NOMO-1 treated with DMSO at 0.1 percent for 48 hours (cell line): ENCODE data around the gene WASL.

ENCODE experiments used
- DNase-seq: peaks from one replicate; lab custom pipeline; 2025; ENCODE audit not compliant: unreplicated experiment; lab: John Stamatoyannopoulos, UW

WASL gene

DNA sequence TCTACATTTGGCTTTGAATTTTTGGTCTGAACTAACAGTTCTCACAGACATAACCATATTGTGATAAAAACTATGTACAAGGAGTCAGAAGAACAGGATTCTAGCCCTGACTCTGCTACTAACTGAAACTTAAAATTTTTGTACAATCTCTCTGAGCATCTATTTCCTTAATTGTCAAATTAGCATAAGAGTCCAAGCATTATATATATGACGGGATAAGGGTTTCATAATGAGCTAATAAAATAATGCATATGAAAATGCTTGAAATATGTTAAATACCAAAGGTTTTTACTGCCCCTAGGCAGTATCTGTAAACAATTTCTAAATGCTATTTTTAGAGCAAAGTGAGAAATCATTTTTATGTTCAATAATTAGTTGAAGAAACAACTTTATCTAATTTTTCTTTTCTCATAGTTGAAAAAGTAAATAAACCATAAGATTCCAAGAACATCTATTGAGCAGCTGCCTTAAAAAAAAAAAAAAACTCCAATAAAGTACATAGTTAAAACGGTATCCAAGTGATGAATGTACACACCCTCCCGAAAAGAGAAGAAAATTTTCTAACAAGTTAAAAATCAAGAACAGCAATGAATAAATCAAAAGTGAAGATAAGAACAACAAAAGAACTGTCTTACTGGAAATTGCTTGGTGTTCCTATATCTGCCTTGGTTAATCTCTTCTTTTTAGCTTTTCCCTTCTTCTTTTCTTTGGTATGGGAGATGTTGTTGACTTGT, 52.7 kb downstream of the WASL start:
- DNase-seq: no peak

DNA sequence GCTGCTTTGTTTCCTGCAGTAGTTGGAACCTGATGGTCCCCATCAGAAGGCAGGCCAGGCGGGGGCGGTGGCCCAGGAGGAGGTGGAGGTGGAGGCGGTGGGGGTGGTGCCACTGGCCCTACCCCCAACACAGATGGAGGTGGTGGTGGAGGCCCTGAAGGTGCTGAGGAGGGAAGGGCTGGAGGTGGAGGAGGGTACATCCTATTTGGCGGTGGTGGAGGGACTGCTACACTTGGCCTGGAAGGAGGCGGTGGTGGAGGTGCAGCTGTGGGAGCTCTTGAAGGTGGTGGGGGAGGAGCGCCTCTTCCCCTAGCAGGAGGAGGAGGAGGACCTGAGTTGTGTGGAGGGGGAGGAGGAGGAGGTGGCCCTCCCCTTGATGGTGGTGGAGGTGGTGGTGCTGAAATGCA, 56.3 kb downstream of the WASL start:
- no peak for DNase-seq

DNA sequence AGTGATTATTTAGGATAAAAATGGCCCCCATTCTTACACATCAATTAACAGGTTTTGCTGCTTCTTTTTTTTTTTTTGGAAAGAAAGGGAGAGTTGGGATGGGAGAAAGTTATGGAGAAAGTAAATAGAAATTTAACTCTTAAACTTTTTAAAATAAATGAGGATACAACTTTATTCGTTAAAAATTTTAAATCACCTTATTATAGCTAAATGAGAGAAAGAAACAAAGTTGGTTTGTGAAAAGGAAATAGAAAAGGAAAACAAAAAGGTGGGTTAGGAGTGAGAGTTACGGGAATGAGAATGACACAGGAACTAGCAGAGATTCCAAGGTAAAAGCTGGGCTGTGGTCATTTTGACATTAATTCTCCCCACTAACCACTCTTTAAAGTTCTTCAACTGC, 58.3 kb downstream of the WASL start:
- DNase-seq: no peak

DNA sequence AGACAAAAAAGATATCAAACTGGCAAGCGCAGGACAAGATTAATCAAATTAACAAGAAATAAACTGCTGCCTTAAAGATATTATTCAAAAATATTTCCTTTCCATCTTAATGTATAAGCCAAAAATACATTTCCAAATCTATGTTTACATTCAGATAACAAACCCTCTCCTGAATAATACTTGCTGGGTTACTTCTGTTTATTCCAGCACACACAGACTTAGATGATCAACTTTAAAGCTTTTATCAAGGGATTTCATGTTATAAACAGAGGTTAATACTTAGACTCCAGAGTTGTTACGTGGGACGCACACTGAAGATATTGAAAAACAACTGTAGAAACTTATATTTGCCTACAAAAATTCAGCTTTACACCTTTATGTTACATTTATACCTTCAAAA, 59.6 kb downstream of the WASL start:
- no peak for DNase-seq

DNA sequence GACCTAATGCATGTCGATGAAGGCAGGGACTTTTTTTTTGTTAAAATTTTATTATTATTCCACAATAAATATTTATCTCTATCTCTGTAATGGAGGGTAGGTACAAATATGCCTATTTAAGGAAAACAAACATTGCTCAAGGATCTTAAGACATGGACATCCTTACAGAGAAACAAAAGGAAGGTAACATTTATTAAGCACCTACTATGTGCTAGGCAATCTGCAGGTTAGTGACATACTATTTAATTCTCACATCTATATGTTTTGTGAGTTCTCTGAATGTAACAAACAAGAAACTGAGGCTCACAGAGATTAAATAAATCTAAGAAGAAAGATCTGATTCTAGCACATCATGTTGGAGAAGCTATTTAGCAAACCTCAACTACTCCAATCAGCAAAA, 61.1 kb downstream of the WASL start:
- no peak for DNase-seq

DNA sequence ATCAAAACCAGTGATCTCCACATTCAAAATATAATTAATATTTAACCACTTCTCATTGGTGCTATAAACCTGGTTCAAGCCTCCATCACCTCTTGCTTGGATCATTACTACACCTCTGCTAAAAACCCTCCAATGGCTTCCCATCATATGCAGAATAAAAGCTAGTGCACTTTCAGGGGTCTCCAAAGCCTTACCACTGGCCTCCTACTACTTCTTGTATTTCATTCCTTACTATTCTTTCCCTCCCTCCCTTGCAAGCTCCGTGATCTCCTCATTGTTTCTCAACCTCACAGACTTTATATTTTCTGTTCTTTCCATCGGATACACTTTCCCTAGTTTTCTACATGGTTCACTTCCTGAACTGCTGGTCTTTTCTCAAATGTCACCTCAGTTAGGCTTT, 61.6 kb downstream of the WASL start:
- DNase-seq: no peak

DNA sequence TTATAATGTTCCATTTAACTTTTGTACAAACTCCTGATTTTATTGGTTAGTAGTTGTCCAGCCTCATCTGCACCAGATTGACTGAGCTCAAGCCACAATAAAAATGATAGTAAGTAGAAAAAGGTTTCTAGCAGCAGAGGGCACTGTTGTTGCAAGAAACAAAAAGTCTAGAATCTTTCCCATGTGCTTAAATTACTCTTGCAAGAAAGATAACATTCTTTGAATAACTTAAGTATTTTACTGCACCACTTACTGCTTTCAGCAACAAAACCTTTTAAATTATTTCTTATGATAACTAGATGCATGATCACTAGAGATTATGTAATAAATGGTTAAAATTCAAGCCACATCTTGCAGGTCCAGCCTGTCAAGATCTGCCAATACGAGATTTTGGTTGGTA, 66.1 kb downstream of the WASL start:
- peak; percentile 8 for DNase-seq

DNA sequence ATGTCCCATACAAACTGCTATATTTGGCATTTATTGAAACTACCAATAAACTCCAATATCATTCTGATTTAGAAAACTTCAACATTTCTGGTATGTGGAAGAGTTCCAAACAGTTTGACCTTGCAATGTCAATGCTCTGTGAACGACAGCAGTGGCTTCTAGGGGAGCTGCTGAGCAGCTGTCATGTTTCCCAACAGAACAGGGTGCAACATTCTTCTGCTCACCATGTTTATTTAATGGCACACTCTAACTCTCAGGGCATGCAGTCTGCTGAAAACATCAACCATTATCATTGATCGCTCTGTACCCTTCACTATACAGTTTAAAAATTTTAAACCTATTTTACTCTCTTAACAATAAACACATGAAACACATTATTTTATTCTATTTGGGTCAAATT, 67.2 kb downstream of the WASL start:
- no peak for DNase-seq

DNA sequence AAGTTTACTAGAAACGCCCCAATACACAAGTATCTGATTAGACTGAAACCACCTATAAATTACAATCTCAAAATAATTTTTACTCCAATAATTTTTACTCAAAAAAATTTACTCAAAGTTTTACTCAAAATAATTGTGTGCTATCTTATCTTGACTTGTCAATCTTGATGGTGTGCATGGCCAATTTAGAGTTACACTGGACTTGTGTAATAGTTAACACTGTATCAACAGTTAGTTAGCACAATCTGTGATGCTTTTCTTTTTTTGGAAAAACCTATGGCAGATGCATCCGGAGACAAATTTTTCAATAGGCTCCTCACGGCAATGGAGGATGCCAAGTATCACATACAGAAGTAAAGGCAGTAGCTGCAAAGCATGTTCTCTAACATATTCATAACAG, 68.2 kb downstream of the WASL start:
- DNase-seq: no peak

DNA sequence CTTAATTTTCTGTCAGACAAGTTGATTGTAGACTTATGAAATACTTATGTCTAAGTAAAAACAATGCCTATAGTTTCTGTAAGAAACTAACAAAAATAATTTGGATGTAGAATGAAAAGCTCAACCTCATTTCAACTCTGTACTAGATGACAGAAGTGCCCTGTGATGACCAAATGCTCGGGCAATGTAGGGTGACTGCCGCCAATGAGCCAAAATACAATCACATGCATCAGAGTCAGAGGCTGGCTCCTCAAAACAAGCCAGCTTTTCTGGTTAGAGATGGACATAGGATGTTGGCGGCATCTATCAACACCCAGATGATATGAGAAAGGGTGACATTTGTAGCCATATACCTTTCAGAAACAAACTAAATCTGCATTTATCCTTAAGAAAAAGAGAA, 69.2 kb downstream of the WASL start:
- no peak for DNase-seq

DNA sequence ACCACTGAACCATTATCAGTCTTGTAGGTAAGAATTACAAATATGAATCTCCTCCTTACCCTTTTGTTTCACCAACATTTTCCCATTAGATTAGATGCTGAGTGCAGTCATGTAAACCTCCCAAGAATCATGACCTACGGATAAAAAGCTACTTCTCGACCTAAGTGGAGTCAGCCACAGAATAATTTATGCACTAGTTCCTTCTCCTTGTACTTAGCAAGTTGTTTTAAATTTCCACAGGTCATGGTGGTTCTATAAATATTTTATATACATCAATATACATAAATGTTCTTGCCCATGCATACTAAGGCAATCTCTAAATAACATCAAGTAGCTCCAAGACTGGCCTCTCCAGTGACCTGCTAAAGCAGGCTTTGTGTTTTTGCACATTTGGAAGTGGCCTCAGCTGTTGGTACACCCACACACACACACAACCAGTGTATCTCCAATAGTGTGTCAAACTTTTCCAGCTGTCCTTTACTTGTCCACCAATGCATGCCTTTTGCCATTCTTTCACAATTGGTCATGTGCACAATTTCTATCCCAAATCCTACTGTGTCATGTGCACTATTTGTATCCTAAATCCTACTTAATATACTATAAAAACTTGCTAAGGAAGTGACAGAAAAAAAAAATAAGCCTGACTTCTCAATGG, 71.6 kb downstream of the WASL start:
- DNase-seq: no peak

DNA sequence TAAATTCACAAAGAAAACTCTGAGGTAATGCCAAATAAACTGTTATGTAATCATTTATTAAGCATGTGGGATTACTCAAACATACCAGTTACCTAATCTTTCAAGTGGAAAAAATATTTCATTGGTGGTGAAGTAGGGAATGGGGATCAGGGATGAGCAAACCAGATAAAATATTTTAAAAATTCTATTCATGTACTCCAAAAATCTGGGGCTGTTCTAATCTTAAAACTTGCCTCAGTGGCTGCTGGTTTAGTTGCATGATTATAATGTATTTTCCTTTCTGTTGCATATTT, 73.7 kb downstream of the WASL start:
- no peak for DNase-seq

DNA sequence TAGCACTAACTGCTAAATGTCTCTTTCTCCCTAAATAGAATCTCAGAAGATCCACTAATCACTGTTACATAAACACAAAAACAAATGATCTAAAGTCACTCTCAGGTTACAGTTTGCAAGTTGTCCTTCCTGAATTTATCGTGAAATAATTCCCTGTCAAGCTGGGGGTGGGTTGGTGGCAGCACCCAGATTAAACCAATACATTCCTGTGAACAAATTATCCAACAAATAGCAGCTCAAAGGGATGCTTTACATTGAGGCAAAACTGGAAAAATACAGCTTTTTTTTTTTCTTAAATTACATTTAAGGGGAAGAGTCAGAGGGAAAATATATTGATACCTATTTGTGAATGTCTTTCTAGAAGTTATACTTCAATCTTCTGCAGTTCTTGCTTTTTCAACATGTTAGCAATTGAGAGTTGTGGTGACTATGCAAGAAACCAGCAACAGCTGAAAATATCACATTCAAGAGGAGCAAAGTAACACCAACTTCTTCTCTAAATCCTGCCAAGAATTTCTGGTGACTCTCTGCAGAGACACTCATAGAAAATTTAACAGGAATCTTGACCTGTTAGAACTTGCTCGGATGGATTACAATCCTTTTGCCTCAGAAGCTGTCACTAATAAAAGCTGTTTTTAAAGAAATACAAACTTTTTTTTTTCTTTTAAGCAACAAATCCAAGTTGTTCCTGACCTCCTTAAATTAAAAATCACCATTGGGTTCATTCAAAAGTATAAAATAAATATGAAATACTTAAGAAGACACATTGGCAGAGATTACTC, 74.2 kb downstream of the WASL start:
- no peak for DNase-seq

DNA sequence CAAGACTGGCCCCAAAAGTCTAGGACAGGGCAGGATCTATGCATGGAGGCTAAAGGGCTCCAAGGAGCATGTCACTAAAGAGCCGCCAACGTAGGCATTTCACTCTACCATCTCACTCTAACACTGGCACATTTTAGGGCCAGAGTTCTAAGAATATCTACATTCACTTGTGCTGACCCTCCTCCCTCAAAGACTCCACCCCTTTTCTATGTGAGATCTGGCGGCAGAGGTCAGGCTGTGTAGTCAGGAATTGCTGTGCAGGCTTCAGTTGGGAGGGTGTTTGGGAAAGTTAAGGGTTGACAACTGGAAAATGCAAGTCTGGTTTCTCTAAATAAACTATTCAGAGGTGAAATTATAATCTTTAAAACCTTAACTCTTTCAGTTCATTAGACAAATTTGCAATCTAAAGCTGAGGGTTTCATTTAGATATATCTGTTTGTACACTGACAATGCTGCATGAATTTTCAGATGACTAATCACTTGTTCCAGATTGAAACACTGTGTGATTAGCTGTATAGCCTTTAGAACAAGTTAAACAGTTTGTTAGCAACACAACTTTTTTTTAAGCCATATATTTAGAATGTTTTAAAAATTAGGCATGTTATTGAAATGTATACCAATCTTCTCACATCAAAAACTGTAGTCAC, 74.9 kb downstream of the WASL start:
- no peak for DNase-seq

DNA sequence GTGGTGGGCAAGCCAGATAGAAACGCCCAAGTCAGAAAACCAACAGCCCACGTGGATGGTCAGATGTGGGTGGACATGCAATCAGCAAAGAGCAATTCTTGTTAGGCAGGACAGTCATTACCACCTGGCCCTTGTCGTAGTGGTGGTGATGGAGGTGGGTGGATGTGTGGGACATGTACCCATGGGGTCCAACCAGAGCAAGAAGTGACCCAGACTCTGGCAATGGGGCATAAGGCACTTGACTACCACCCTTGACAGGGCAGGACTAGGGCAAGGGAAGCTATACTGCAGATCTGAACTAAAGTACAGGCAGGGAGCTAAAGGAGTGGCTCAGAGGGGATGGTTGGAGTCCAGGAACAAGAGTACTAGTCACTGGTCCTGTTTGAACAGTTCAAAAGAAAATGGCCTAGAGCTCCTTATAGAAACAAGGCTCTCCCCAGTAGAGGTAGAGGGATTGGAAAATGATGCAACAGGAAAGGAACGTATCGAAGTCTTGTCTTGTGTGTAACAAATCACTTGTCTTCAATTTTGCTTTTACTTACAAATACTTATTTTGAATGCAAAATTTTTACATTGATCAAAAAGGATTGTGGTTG, 75.6 kb downstream of the WASL start:
- DNase-seq: no peak

DNA sequence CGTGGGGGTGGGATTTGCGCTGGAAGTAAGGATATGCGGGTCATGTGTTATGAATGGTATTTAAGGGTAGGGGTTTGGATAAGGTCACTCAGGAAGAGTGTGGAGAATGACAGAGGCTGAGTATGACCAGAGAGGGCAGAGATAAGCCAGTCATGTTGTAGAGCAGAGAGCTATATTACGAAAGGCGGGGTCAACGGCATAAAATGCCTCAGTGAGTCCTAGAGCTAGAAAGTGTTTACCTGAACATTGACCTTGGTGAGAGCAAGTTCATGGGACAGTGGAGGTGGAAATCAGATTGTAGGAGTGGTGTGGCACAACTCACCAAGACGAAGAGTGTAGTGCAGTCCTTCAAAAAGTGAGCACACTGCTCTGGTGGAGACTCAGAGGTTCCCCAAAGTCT, 79.3 kb downstream of the WASL start:
- no peak for DNase-seq

DNA sequence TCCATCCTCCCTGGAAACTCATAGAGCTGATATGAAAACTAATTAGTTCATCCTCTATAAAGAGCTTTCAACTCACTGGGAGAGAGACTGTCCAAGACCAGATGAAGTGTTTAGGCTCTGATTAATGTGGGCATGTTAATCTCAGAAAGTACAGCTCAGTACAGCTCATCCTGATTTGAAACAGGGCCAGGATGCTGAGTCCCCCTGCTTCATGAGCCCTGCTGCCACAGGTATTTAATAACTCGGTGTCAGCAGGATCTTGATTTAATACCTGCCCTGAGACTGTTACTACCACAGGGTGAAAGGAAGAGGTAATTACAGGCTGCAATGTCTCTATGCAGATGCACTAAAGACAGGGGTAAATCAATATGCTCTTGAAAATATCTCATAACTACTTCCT, 82.3 kb downstream of the WASL start:
- no peak for DNase-seq

DNA sequence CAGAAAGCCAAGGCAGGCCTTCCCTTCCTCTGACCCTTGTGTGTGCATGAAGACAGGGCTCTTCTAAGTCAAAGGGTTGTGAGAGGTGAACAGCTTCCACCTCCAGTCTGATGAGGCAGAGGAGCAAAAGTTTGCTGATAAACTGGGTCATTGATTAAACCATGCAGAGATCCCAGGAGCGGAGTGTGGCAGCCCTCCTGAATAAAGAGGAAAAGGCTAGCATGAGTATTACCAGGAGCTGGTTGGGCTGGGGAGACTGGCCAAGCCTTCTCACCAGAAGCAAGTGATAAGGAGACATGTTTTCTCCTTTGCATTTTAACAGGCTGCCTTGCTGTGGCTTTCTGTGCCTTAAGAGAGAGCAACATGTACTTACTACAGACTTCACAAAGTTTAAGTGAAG, 82.9 kb downstream of the WASL start:
- DNase-seq: no peak

DNA sequence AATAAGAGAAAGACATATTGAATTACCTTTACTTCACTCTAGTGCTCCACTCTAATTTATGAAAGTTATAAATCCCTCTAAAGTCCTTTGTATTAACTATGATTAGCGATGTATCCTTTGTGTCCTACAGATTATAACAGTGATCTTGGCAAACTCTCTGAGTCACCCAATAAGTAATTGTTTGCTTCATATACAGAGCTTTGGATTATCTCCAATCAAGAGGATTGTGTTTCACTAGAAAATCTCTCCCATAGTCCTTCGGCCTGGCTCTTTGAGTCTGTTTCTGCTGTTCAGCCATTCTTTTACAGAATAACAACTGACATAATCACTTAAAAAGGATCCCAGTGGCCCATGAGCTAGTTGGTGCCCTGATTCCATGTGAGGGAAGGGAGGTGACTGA, 83.6 kb downstream of the WASL start:
- no peak for DNase-seq

DNA sequence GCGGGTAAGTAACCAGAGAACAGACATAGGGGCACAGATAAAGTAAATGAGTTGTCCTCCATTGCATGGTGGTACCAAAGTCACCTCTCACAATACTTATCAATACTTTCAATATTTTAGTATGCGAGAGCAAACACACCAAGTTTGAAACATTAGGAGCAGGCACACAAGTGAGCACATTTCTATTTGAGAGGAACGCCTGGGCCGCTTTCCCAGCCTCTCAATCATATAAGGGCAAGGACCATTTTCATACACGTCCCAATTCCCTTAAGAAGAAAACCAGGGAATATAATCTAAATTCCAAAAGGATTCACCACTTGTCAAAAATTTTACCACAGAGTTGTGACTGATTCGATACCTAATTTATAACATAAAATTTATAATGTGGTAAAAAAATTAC, 85.6 kb downstream of the WASL start:
- no peak for DNase-seq

DNA sequence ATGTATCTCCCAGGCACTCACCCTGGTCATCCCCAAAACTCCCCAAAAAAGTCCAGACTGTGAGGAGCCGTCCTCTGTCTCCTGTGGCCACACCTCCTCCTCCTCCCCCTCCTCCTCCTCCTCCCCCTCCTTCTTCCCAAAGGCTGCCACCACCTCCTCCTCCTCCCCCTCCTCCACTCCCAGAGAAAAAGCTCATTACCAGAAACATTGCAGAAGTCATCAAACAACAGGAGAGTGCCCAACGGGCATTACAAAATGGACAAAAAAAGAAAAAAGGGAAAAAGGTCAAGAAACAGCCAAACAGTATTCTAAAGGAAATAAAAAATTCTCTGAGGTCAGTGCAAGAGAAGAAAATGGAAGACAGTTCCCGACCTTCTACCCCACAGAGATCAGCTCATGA, 86.0 kb downstream of the WASL start:
- no peak for DNase-seq

DNA sequence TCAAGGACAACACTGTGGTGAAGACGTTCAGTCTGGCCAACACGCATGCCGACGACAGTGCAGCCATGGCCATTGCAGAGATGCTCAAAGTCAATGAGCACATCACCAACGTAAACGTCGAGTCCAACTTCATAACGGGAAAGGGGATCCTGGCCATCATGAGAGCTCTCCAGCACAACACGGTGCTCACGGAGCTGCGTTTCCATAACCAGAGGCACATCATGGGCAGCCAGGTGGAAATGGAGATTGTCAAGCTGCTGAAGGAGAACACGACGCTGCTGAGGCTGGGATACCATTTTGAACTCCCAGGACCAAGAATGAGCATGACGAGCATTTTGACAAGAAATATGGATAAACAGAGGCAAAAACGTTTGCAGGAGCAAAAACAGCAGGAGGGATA, 86.5 kb downstream of the WASL start:
- no peak for DNase-seq
